Cardiac muscle cell (in vitro differentiated cells and primary cell): Measurements from ENCODE around the gene EMSY. TPM values are rescaled to one million over a fixed set of nuclear protein-coding genes. Genes with fewer than 3 reads are reported as not detected.
"Not testable (repeated sequence)": the region's sequence is repeated elsewhere in the genome, so short reads cannot be mapped to it uniquely, and the experiment has no call there.

Source experiments
- DNase-seq, 2 donors: peaks; one replicate each; pipeline versions ENCODE4 v3.0.0 to v3.0.0-alpha.2; 2010 to 2017; ENCODE audit warnings: low read depth in 1 of 2, low spot score in 1 of 2
- H3K27ac ChIP-seq: fragments of 200-600 bp; sonication (generic); 2 replicates; pipeline ENCODE4 v1.5.1; 2016
- H3K27me3 ChIP-seq: fragments of 200-600 bp; sonication (generic); 2 replicates; pipeline ENCODE4 v1.6.0; 2016; ENCODE audit warnings: control low read depth
- H3K36me3 ChIP-seq: fragments of 200-600 bp; sonication (generic); 2 replicates; pipeline ENCODE4 v1.5.1; 2016; ENCODE audit warnings: control low read depth
- H3K4me1 ChIP-seq: fragments of 200-600 bp; sonication (generic); 2 replicates; pipeline ENCODE4 v1.8.1; 2017; ENCODE audit warnings: low read depth, mild to moderate bottlenecking, mixed run types
- H3K4me3 ChIP-seq: fragments of 200-600 bp; sonication (generic); 2 replicates; pipeline ENCODE4 v1.5.1; 2016; ENCODE audit warnings: mild to moderate bottlenecking
- H3K9me3 ChIP-seq: fragments of 200-600 bp; sonication (generic); 2 replicates; pipeline ENCODE4 v1.5.1; 2017; ENCODE audit warnings: low read depth, mild to moderate bottlenecking, control low read depth
- CTCF ChIP-seq: IDR thresholded peaks from 2 replicates; pipeline ENCODE4 v1.5.1; 2012; ENCODE audit warnings: low read depth, mild to moderate bottlenecking, low read length
- polyA plus RNA-seq: library from polyadenylated mRNA; unstranded; fragments of >200 nt; fragmentation: Nextera tagmentation; extraction: Ambion mirVana; gene quantifications from 2 replicates; pipeline ENCODE4 v1.2.1, GENCODE V29; 2016
- total RNA-seq: library from RNA; depleted of rRNA; stranded (reverse); fragments of >200 nt; gene quantifications from 2 replicates; pipeline ENCODE4 v1.2.3, GENCODE V29; 2016

EMSY gene
- total and polyA plus RNA-seq, 2 experiments from 2014 or later, result 16.2 to 74.4 TPM

- DNase-seq, result no peak
- no peak for TF ChIP-seq CTCF
- Histone ChIP-seq H3K4me3 (no peak overlapping the region), H3K4me1 (peaks cover 5% of the 10 kb centered on the region), H3K9me3 (no peaks in the 10 kb centered on the region), H3K36me3 (no peaks in the 10 kb centered on the region), H3K27ac (no peak overlapping the region), H3K27me3 (no peaks in the 10 kb centered on the region)
Observed at GRCh38 chr11:76592961-76593360, 148.1 kb downstream of the EMSY start.

- H3K36me3 ChIP-seq, H3K27me3 ChIP-seq, H3K27ac ChIP-seq, H3K9me3 ChIP-seq, H3K4me3 ChIP-seq, DNase-seq, H3K4me1 ChIP-seq: not testable (repeated sequence)
Observed at GRCh38 chr11:76595091-76595490, 150.3 kb downstream of the EMSY start.

- Histone ChIP-seq H3K4me1 (peaks cover 5% of the 10 kb centered on the region), H3K4me3 (no peak overlapping the region), H3K9me3 (no peaks in the 10 kb centered on the region), H3K27me3 (no peaks in the 10 kb centered on the region), H3K27ac (no peak overlapping the region), H3K36me3 (no peaks in the 10 kb centered on the region)
- TF ChIP-seq CTCF, result no peak
- no peak for DNase-seq
Observed at GRCh38 chr11:76596652-76597051, 151.8 kb downstream of the EMSY start.

GRCh38 chr11:76597533-76598425 lies 153.0 kb downstream of the EMSY start:
- no peak for DNase-seq

GRCh38 chr11:76598426-76598839 lies 153.6 kb downstream of the EMSY start:
- TF ChIP-seq CTCF, result peak; percentile 75
- Histone ChIP-seq H3K9me3 (no peaks in the 10 kb centered on the region), H3K27ac (no peak overlapping the region), H3K4me3 (no peak overlapping the region), H3K36me3 (no peaks in the 10 kb centered on the region), H3K4me1 (peaks cover 16% of the 10 kb centered on the region), H3K27me3 (no peaks in the 10 kb centered on the region)
- DNase-seq, result peak; percentile 61 to 74

More at GRCh38 chr11:76597533-76598425, 153.0 kb downstream of the EMSY start:
- Histone ChIP-seq H3K4me3 (no peak overlapping the region), H3K9me3 (no peaks in the 10 kb centered on the region), H3K36me3 (no peaks in the 10 kb centered on the region), H3K27me3 (no peaks in the 10 kb centered on the region), H3K27ac (no peak overlapping the region), H3K4me1 (peaks cover 15% of the 10 kb centered on the region)
- TF ChIP-seq CTCF, result no peak
